ENCODE measurements around the gene GRPEL1.

- no peak for TF ChIP-seq POLR2AphosphoS5 (IDR thresholded peaks at IDR 0.05; ENCODE audit: low read depth)
- TF ChIP-seq REST (IDR thresholded peaks at IDR 0.05; ENCODE audit: unreplicated experiment) = no peak
Observed at GRCh38 chr4:7067126-7067451, 775 bp downstream of the GRPEL1 start.
